GM12872 (cell line): ENCODE measurements around the gene TGFA.

ENCODE experiments used
- CTCF ChIP-seq: IDR thresholded peaks from 3 replicates; pipeline ENCODE4 v1.5.1; 2011; ENCODE audit warnings: low read depth, mild to moderate bottlenecking, low read length, moderate library complexity; ENCODE audit not compliant: insufficient read depth

TGFA gene

GRCh38 chr2:70426341-70426740 is 127.3 kb downstream of the TGFA start:
- no peak for TF ChIP-seq CTCF

GRCh38 chr2:70425682-70426301 is 127.8 kb downstream of the TGFA start:
- no peak for TF ChIP-seq CTCF

GRCh38 chr2:70420740-70421139 is 132.9 kb downstream of the TGFA start:
- TF ChIP-seq CTCF, result no peak

- TF ChIP-seq CTCF, result no peak
These were observed 133.5 kb downstream of the TGFA start for GRCh38 chr2:70420143-70420542.

- TF ChIP-seq CTCF, result no peak
These were observed 135.1 kb downstream of the TGFA start for GRCh38 chr2:70418514-70418913.

- no peak for TF ChIP-seq CTCF
These were observed 136.6 kb downstream of the TGFA start for GRCh38 chr2:70417011-70417410.

GRCh38 chr2:70412294-70413070 is 141.1 kb downstream of the TGFA start:
- TF ChIP-seq CTCF, result no peak
